Body of pancreas (tissue), 4 donors: ENCODE measurements around the gene SPOCK2.
"Not testable (repeated sequence)": the region's sequence is repeated elsewhere in the genome, so short reads cannot be mapped to it uniquely, and the experiment has no call there.

ENCODE experiments used
- CTCF ChIP-seq, 7 experiments: fragments of 450-650 bp in 4 of 7; fragments of 200-600 bp in 3 of 7; sonication (generic) in 3 of 7; IDR thresholded peaks; one replicate each; pipeline ENCODE4 v1.5.1; 2016 to 2019; ENCODE audit warnings: antibody characterized with exemption in 7 of 7
- POLR2A ChIP-seq, 3 donors: fragments of 450-650 bp; IDR thresholded peaks; one replicate each; pipeline ENCODE4 v1.6.1; 2016; ENCODE audit warnings: antibody characterized with exemption in 3 of 3, mild to moderate bottlenecking in 2 of 3

GRCh38 chr10:72032409-72033162 lies 55.8 kb downstream of the SPOCK2 start:
- not testable (repeated sequence) for TF ChIP-seq CTCF, POLR2A (IDR thresholded peaks at IDR 0.05)
